Measurements from ENCODE around the gene MATN1.

Gene MATN1

GRCh38 chr1:30716646-30717045 lies 6.7 kb downstream of the MATN1 start:
- DNase-seq (ENCODE audit: low read depth) = no peak

GRCh38 chr1:30715886-30716285 lies 7.5 kb downstream of the MATN1 start:
- DNase-seq (ENCODE audit: low read depth) = no peak

- peak; percentile 21 for DNase-seq (ENCODE audit: low read depth)
These were observed 8.2 kb downstream of the MATN1 start for GRCh38 chr1:30715216-30715615.

GRCh38 chr1:30714536-30715090 lies 8.8 kb downstream of the MATN1 start:
- DNase-seq (ENCODE audit: low read depth) = no peak

- no peak for DNase-seq (ENCODE audit: low read depth)
These were observed 9.4 kb downstream of the MATN1 start for GRCh38 chr1:30714025-30714424.

- no peak for DNase-seq (ENCODE audit: low read depth)
These were observed 10.1 kb downstream of the MATN1 start for GRCh38 chr1:30713311-30713710.

- DNase-seq (ENCODE audit: low read depth) = no peak
These were observed 10.8 kb downstream of the MATN1 start for GRCh38 chr1:30712583-30712982.

GRCh38 chr1:30710407-30710806 lies 13.0 kb downstream of the MATN1 start:
- no peak for DNase-seq (ENCODE audit: low read depth)

GRCh38 chr1:30708361-30708728 lies 15.0 kb downstream of the MATN1 start:
- DNase-seq (ENCODE audit: low read depth) = no peak

GRCh38 chr1:30707412-30708360 lies 15.7 kb downstream of the MATN1 start:
- DNase-seq (ENCODE audit: low read depth) = peak; percentile 61

GRCh38 chr1:30706528-30706927 lies 16.9 kb downstream of the MATN1 start:
- no peak for DNase-seq (ENCODE audit: low read depth)

- DNase-seq (ENCODE audit: low read depth) = no peak
These were observed 17.7 kb downstream of the MATN1 start for GRCh38 chr1:30705698-30706097.

- DNase-seq (ENCODE audit: low read depth) = no peak
These were observed 18.4 kb downstream of the MATN1 start for GRCh38 chr1:30704765-30705509.

GRCh38 chr1:30704271-30704670 lies 19.1 kb downstream of the MATN1 start:
- no peak for DNase-seq (ENCODE audit: low read depth)

- DNase-seq (ENCODE audit: low read depth) = no peak
These were observed 20.6 kb downstream of the MATN1 start for GRCh38 chr1:30702823-30703222.

GRCh38 chr1:30701258-30701633 lies 22.1 kb downstream of the MATN1 start:
- DNase-seq (ENCODE audit: low read depth) = no peak

GRCh38 chr1:30700528-30701257 lies 22.7 kb downstream of the MATN1 start:
- DNase-seq (ENCODE audit: low read depth) = no peak

- no peak for DNase-seq (ENCODE audit: low read depth)
These were observed 23.6 kb downstream of the MATN1 start for GRCh38 chr1:30699762-30700161.

GRCh38 chr1:30698401-30698981 lies 24.9 kb downstream of the MATN1 start:
- no peak for DNase-seq (ENCODE audit: low read depth)

GRCh38 chr1:30697571-30698376 lies 25.6 kb downstream of the MATN1 start:
- DNase-seq (ENCODE audit: low read depth) = no peak

- DNase-seq (ENCODE audit: low read depth) = no peak
These were observed 26.6 kb downstream of the MATN1 start for GRCh38 chr1:30696831-30697230.
